Lower lobe of right lung (tissue), 2 donors: ENCODE data around the gene GIGYF2. TPM values are rescaled to one million over a fixed set of nuclear protein-coding genes. Genes with fewer than 3 reads are reported as not detected.

Experiments
- ATAC-seq, 2 donors: fragments of 200-7000 bp; cut with Tn5 transposase; one replicate each; pipeline ENCODE4 v1.9.1; 2020 to 2022; ENCODE audit warnings: mild to moderate bottlenecking in 2 of 2, moderate library complexity in 2 of 2
- DNase-seq: peaks from one replicate; pipeline ENCODE4 v3.0.0-alpha.2; 2020
- H3K27ac ChIP-seq: fragments of 200-600 bp; one replicate; pipeline ENCODE4 v1.8.0; 2022
- H3K27me3 ChIP-seq: fragments of 200-600 bp; one replicate; pipeline ENCODE4 v1.8.0; 2022; ENCODE audit warnings: low read depth
- H3K36me3 ChIP-seq: fragments of 200-600 bp; one replicate; pipeline ENCODE4 v1.8.0; 2022; ENCODE audit warnings: mild to moderate bottlenecking
- H3K4me1 ChIP-seq: fragments of 200-600 bp; one replicate; pipeline ENCODE4 v1.8.0; 2022
- H3K4me3 ChIP-seq: fragments of 200-600 bp; one replicate; pipeline ENCODE4 v1.8.0; 2022; ENCODE audit warnings: mild to moderate bottlenecking
- H3K9me3 ChIP-seq: fragments of 200-600 bp; one replicate; pipeline ENCODE4 v1.8.0; 2022
- CTCF ChIP-seq: fragments of 200-600 bp; IDR thresholded peaks from one replicate; pipeline ENCODE4 v1.8.0; 2022; ENCODE audit warnings: antibody characterized with exemption, mild to moderate bottlenecking
- intact Hi-C: fragments of 100-400 bp; cut with DNase I; formaldehyde crosslinking; loops from one replicate; pipeline ENCODE4 v1.11.0; 2022
- total RNA-seq: library from RNA; stranded (reverse); fragmentation: NEBNext Ultra II Directional; extraction: Animal tissue kit (Norgen Biotek cat#: 25700); gene quantifications from one replicate; pipeline ENCODE4 v1.2.1, GENCODE V29; 2021
- donor health status: DM: no; HTN: yes; CAD: no; lungs with severe emphysema.

GIGYF2 gene
- total RNA-seq, 1 donor from 2014 or later: 67.6 TPM

GRCh38 chr2:232861353-232861752 is 164.2 kb downstream of the GIGYF2 start:
- Histone ChIP-seq H3K27me3 (no peaks in the 10 kb centered on the region), H3K9me3 (no peaks in the 10 kb centered on the region), H3K4me1 (no peaks in the 10 kb centered on the region), H3K27ac (no peak overlapping the region), H3K36me3 (peaks cover 46% of the 10 kb centered on the region), H3K4me3 (no peak overlapping the region)
- intact Hi-C loops: no loop called here
- ATAC-seq: no peak
- DNase-seq: no peak
- no peak for TF ChIP-seq CTCF

GRCh38 chr2:232863996-232864395 is 166.9 kb downstream of the GIGYF2 start:
- no peaks in the 10 kb centered on the region for H3K27me3 ChIP-seq
- TF ChIP-seq CTCF: no peak
- H3K36me3 ChIP-seq: peaks cover 19% of the 10 kb centered on the region
- ATAC-seq (no peak), DNase-seq (no peak)
- H3K4me1 ChIP-seq: no peaks in the 10 kb centered on the region
- no peak overlapping the region for H3K4me3 ChIP-seq
- no peak overlapping the region for H3K27ac ChIP-seq
- intact Hi-C loops: no loop called here
- no peaks in the 10 kb centered on the region for H3K9me3 ChIP-seq

- H3K27me3 ChIP-seq: no peaks in the 10 kb centered on the region
These were observed 168.0 kb downstream of the GIGYF2 start for GRCh38 chr2:232865165-232865564.

GRCh38 chr2:232866104-232866503 is 169.0 kb downstream of the GIGYF2 start:
- no peak overlapping the region for H3K4me3 ChIP-seq
- ATAC-seq (no peak), DNase-seq (no peak)
- intact Hi-C loops: no loop called here
- no peaks in the 10 kb centered on the region for H3K9me3 ChIP-seq
- H3K4me1 ChIP-seq: no peaks in the 10 kb centered on the region
- H3K27ac ChIP-seq: no peak overlapping the region
- no peak for TF ChIP-seq CTCF
- peaks cover 3% of the 10 kb centered on the region for H3K36me3 ChIP-seq
- no peaks in the 10 kb centered on the region for H3K27me3 ChIP-seq

More at GRCh38 chr2:232865165-232865564, 168.0 kb downstream of the GIGYF2 start:
- no peak for TF ChIP-seq CTCF
- intact Hi-C loops: no loop called here
- Histone ChIP-seq H3K27ac (no peak overlapping the region), H3K4me3 (no peak overlapping the region), H3K4me1 (no peaks in the 10 kb centered on the region), H3K9me3 (no peaks in the 10 kb centered on the region), H3K36me3 (peaks cover 10% of the 10 kb centered on the region)
- ATAC-seq: no peak
- DNase-seq: no peak

- ATAC-seq (no peak), DNase-seq (no peak)
- Histone ChIP-seq H3K4me1 (no peaks in the 10 kb centered on the region), H3K27ac (no peak overlapping the region), H3K4me3 (no peak overlapping the region), H3K36me3 (no peaks in the 10 kb centered on the region), H3K9me3 (no peaks in the 10 kb centered on the region), H3K27me3 (no peaks in the 10 kb centered on the region)
- intact Hi-C loops: no loop called here
- TF ChIP-seq CTCF: no peak
These were observed 172.2 kb downstream of the GIGYF2 start for GRCh38 chr2:232869138-232870017.
